ENCODE results near the gene ACADL.

The ACADL gene

DNA sequence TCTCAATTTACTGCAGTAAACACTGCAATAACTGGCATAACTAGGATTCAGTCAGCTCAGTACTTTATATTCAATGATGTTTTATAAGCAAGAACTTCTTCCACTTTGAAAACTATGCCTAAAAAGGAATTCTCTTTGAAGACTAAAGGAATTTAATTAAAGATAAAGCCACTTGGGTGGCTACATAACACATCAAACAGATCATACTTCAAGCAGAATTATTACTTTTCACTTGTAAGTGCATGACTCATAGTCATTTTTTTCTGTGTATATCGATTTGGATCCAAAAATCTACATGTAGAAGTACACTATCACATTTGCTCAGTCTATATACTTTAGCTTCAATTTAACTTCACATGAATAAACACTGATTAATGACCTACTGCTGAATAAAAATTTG is 58.0 kb downstream of the ACADL start:
- no peak for DNase-seq (ENCODE audit: low read depth)
- H3K4me3 ChIP-seq (ENCODE audit: low read depth, low read length): no peak overlapping the region
- in situ Hi-C loops (cut with HindIII; ENCODE audit: low sequenced_read_pairs): no loop called here
- TF ChIP-seq, protein P1, sequence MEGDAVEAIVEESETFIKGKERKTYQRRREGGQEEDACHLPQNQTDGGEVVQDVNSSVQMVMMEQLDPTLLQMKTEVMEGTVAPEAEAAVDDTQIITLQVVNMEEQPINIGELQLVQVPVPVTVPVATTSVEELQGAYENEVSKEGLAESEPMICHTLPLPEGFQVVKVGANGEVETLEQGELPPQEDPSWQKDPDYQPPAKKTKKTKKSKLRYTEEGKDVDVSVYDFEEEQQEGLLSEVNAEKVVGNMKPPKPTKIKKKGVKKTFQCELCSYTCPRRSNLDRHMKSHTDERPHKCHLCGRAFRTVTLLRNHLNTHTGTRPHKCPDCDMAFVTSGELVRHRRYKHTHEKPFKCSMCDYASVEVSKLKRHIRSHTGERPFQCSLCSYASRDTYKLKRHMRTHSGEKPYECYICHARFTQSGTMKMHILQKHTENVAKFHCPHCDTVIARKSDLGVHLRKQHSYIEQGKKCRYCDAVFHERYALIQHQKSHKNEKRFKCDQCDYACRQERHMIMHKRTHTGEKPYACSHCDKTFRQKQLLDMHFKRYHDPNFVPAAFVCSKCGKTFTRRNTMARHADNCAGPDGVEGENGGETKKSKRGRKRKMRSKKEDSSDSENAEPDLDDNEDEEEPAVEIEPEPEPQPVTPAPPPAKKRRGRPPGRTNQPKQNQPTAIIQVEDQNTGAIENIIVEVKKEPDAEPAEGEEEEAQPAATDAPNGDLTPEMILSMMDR (IDR thresholded peaks at IDR 0.05; ENCODE audit: low read depth, low read length, missing control alignments): no peak

- in situ Hi-C loops (cut with HindIII; ENCODE audit: low sequenced_read_pairs): no loop called here
- TF ChIP-seq, protein P1 (IDR thresholded peaks at IDR 0.05; ENCODE audit: low read depth, low read length, missing control alignments): no peak
- H3K4me3 ChIP-seq (ENCODE audit: low read depth, low read length): no peak overlapping the region
- DNase-seq (ENCODE audit: low read depth): no peak
Observed at GRCh38 chr2:210162466-210163124, 62.7 kb downstream of the ACADL start.

- no peak for DNase-seq (ENCODE audit: low read depth)
- in situ Hi-C loops (cut with HindIII; ENCODE audit: low sequenced_read_pairs): no loop called here
- H3K4me3 ChIP-seq (ENCODE audit: low read depth, low read length): no peak overlapping the region
- TF ChIP-seq, protein P1 (IDR thresholded peaks at IDR 0.05; ENCODE audit: low read depth, low read length, missing control alignments): no peak
Observed at GRCh38 chr2:210159059-210159458, 66.2 kb downstream of the ACADL start.

DNA sequence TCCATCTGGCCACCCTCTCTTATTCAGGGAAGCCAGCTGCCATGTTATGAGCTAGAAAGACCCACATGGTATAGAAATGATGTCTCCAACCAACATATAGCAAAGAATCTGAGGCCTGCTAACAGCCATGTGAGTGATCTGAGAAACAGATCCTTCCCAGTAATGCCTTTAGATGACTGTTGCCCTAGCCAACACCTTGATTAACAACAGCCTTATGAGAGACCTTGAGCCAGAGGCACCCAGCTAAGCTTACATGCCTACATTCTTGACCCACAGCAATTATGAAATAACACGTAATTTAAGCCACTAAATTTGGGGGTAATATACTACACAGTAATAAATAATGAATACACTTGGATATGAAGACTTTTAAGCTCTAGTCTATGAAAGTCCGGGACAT is 67.0 kb downstream of the ACADL start:
- no peak overlapping the region for H3K4me3 ChIP-seq (ENCODE audit: low read depth, low read length)
- in situ Hi-C loops (cut with HindIII; ENCODE audit: low sequenced_read_pairs): no loop called here
- DNase-seq (ENCODE audit: low read depth): no peak
- TF ChIP-seq, protein P1 (IDR thresholded peaks at IDR 0.05; ENCODE audit: low read depth, low read length, missing control alignments): no peak

GRCh38 chr2:210157526-210157925 is 67.7 kb downstream of the ACADL start:
- TF ChIP-seq, protein P1 (IDR thresholded peaks at IDR 0.05; ENCODE audit: low read depth, low read length, missing control alignments): no peak
- H3K4me3 ChIP-seq (ENCODE audit: low read depth, low read length): no peak overlapping the region
- in situ Hi-C loops (cut with HindIII; ENCODE audit: low sequenced_read_pairs): no loop called here
- no peak for DNase-seq (ENCODE audit: low read depth)

DNA sequence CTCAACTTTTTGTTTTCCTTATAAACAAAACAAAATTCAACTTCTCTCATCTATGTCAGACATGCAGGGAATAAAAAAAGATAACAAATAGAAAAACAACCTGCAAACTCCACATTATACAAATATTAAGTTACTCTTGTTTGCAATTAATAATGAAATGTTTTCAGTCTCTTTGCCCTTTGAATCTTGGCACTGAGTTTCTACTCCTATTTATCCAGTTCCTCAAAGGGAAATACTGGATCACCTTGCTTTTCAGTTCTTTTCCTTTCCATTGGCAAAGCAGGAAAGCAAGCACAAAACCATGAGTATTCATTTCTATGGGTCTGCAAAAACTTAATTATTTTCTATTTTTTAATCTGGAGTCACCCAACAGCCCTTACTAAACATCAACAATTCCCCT is 77.6 kb downstream of the ACADL start:
- TF ChIP-seq, protein P1 (IDR thresholded peaks at IDR 0.05; ENCODE audit: low read depth, low read length, missing control alignments): no peak
- in situ Hi-C loops (cut with HindIII; ENCODE audit: low sequenced_read_pairs): no loop called here
- no peak overlapping the region for H3K4me3 ChIP-seq (ENCODE audit: low read depth, low read length)
- no peak for DNase-seq (ENCODE audit: low read depth)

Measured in astrocyte of the cerebellum (primary cell).